Middle frontal gyrus (tissue), 1 donor: ENCODE measurements around the gene FAM20C.
"Not testable (repeated sequence)": the region's sequence is repeated elsewhere in the genome, so short reads cannot be mapped to it uniquely, and the experiment has no call there.

Source experiments
- DNase-seq: peaks from one replicate; pipeline ENCODE4 v3.0.0-alpha.2; 2015; ENCODE audit warnings: low spot score; ENCODE audit errors: extremely low spot score

The FAM20C gene

GRCh38 chr7:191105-191980 lies 1.0 kb upstream of the FAM20C start:
- DNase-seq: no peak

- no peak for DNase-seq
These were observed 520 bp downstream of the FAM20C start for GRCh38 chr7:192701-193480.

GRCh38 chr7:193481-194251 lies 1.3 kb downstream of the FAM20C start:
- no peak for DNase-seq

GRCh38 chr7:194252-195009 lies 2.1 kb downstream of the FAM20C start:
- no peak for DNase-seq

GRCh38 chr7:195010-195829 lies 2.8 kb downstream of the FAM20C start:
- no peak for DNase-seq

- no peak for DNase-seq
These were observed 3.4 kb downstream of the FAM20C start for GRCh38 chr7:195830-196128.

GRCh38 chr7:196283-196682 lies 3.9 kb downstream of the FAM20C start:
- DNase-seq: no peak

GRCh38 chr7:196778-197321 lies 4.5 kb downstream of the FAM20C start:
- no peak for DNase-seq

- DNase-seq: no peak
These were observed 5.3 kb downstream of the FAM20C start for GRCh38 chr7:197413-198335.

- DNase-seq: no peak
These were observed 7.3 kb downstream of the FAM20C start for GRCh38 chr7:199483-200249.

- no peak for DNase-seq
These were observed 7.9 kb downstream of the FAM20C start for GRCh38 chr7:200290-200689.

GRCh38 chr7:200704-201103 lies 8.3 kb downstream of the FAM20C start:
- DNase-seq: no peak

GRCh38 chr7:204326-204725 lies 12.0 kb downstream of the FAM20C start:
- DNase-seq: no peak

GRCh38 chr7:205115-206010 lies 13.0 kb downstream of the FAM20C start:
- no peak for DNase-seq

- not testable (repeated sequence) for DNase-seq
These were observed 14.0 kb downstream of the FAM20C start for GRCh38 chr7:206351-206750.

GRCh38 chr7:207418-208129 lies 15.2 kb downstream of the FAM20C start:
- no peak for DNase-seq
